ENCODE data around the gene RAE1.
A peak's percentile ranks its signal among the peaks of the same experiment; 100 is the strongest.

Gene RAE1

GRCh38 chr20:57390604-57391438 lies 39.8 kb downstream of the RAE1 start, which contains the start of gene RBM38:
Gene RBM38 (plus strand): TSS chr20:57391396. CDS start chr20:57391582, 186 bp downstream.
- Mint-ChIP-seq H3K36me3 (ENCODE audit: low read depth) (peaks cover 11% of the 10 kb centered on the region), H3K27me3 (ENCODE audit: low read depth) (peaks cover 9% of the 10 kb centered on the region), H3K4me1 (peaks cover 39% of the 10 kb centered on the region), H3K9me3 (no peaks in the 10 kb centered on the region), H3K4me3 (peak within 1 kb of the TSS; percentile 86 to 95 (median 93)), H3K27ac (peak within 1 kb of the TSS; percentile 77 to 97 (median 95))
- no peak for TF ChIP-seq CTCF (IDR thresholded peaks at IDR 0.05; ENCODE audit: unreplicated experiment in 3 of 3)

- Mint-ChIP-seq H3K4me3 (peak overlapping the region; percentile 86 to 95 (median 93)), H3K36me3 (ENCODE audit: low read depth) (peaks cover 16% of the 10 kb centered on the region), H3K27ac (peak overlapping the region; percentile 67 to 87 (median 68)), H3K9me3 (no peaks in the 10 kb centered on the region), H3K4me1 (peaks cover 43% of the 10 kb centered on the region), H3K27me3 (ENCODE audit: low read depth) (peaks cover 9% of the 10 kb centered on the region)
- TF ChIP-seq CTCF (IDR thresholded peaks at IDR 0.05; ENCODE audit: unreplicated experiment in 3 of 3) = no peak
These were observed 40.6 kb downstream of the RAE1 start for GRCh38 chr20:57391439-57392301.

- peaks cover 9% of the 10 kb centered on the region for H3K27me3 Mint-ChIP-seq (ENCODE audit: low read depth)
- TF ChIP-seq CTCF (IDR thresholded peaks at IDR 0.05; ENCODE audit: unreplicated experiment in 3 of 3) = no peak
- H3K4me3 Mint-ChIP-seq = peak overlapping the region; percentile 86 to 95 (median 93)
- H3K36me3 Mint-ChIP-seq (ENCODE audit: low read depth) = peaks cover 24% of the 10 kb centered on the region
- no peaks in the 10 kb centered on the region for H3K9me3 Mint-ChIP-seq
- H3K4me1 Mint-ChIP-seq = peaks cover 51% of the 10 kb centered on the region
- H3K27ac Mint-ChIP-seq = peak overlapping the region in 2 of 3 experiments; percentile 68 to 71
These were observed 41.6 kb downstream of the RAE1 start for GRCh38 chr20:57392512-57393271.

GRCh38 chr20:57393321-57394120 lies 42.5 kb downstream of the RAE1 start:
- Mint-ChIP-seq H3K36me3 (ENCODE audit: low read depth) (peaks cover 28% of the 10 kb centered on the region), H3K27me3 (ENCODE audit: low read depth) (peaks cover 9% of the 10 kb centered on the region), H3K27ac (peak overlapping the region; percentile 1 to 71 (median 53)), H3K4me3 (peak overlapping the region; percentile 74 to 95 (median 93)), H3K9me3 (no peaks in the 10 kb centered on the region), H3K4me1 (peaks cover 57% of the 10 kb centered on the region)
- TF ChIP-seq CTCF (IDR thresholded peaks at IDR 0.05; ENCODE audit: unreplicated experiment in 3 of 3) = no peak

Measured in nephron (organoid).